ENCODE data around the gene SH2B2.
"Not testable (repeated sequence)": the region's sequence is repeated elsewhere in the genome, so short reads cannot be mapped to it uniquely, and the experiment has no call there.

Gene SH2B2

GRCh38 chr7:102306916-102307677 lies 20.4 kb downstream of the SH2B2 start:
- DNase-seq: no peak

DNA sequence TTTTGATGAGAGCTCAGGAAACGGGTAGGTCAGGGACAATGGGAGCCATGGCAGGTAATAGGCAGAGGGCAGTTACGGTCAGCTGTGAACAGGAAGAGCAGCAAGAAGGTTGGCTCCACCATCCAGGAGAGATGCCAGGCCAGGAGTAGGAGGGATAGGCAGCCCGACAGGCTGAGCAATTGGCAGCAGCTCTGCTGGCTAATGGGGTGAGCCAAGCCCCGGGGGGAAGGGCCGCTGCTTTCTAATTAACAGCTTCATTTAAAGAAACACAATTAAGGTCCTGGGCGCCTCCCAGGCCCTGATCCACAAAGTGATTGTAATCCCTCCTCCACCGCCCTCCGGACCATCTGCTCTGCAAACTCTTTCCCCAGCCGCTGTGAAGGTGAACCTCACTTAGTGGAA lies 23.7 kb downstream of the SH2B2 start:
- DNase-seq: no peak

- no peak for DNase-seq
These were observed 25.6 kb downstream of the SH2B2 start for GRCh38 chr7:102312317-102312716.

DNA sequence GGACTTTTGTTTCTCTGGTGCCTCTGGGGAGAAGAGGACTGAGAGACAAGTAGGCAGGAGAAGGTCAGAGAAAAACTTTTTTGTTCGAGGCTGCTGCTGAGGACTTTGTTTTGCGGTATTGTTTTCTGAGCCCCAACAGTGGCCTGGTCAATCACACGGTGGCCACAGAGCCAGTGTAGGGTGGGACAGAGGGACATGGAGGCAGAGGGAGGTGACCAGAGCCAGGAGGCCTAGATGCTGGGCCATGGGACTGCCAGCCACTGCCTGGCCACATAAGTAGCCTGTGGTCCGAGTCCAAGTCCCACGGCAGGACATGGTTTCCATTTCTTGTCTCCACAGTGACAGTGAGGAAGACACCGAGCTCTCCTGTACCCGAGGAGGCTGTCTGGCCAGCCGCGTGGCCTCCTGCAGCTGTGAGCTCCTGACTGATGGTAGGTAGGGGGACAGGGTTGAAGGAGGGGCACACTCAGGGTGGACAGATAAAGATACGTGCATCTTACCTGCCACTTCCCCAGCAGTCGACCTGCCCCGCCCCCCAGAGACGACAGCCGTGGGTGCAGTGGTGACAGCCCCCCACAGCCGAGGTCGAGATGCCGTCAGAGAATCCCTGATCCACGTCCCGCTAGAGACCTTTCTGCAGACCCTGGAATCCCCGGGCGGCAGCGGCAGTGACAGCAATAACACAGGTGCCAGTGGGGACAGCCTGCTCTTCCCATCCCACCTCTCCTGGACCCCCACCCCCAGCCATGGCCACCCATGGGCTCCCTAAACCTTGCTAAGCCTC lies 27.5 kb downstream of the SH2B2 start:
- DNase-seq: no peak

- no peak for DNase-seq
These were observed 30.8 kb downstream of the SH2B2 start for GRCh38 chr7:102317231-102318059.

- no peak for DNase-seq
These were observed 31.9 kb downstream of the SH2B2 start for GRCh38 chr7:102318482-102318971.

- no peak for DNase-seq
These were observed 33.0 kb downstream of the SH2B2 start for GRCh38 chr7:102319671-102320070.

DNA sequence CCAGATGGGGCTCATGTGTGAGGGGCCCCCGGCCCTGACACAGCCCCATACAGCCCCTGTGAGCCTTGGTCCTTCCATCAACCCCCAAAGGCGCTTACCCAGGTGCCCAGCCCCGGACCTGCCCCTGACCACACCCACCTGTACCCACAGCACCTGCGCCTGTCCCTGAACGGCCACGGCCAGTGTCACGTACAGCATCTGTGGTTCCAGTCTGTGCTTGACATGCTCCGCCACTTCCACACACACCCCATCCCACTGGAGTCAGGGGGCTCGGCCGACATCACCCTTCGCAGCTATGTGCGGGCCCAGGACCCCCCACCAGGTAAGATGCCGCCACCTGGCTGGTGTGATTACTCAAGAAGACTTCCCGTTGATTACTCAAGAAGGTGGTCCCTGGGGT lies 33.5 kb downstream of the SH2B2 start:
- DNase-seq: no peak

GRCh38 chr7:102320601-102321350 lies 34.1 kb downstream of the SH2B2 start:
- DNase-seq: no peak

DNA sequence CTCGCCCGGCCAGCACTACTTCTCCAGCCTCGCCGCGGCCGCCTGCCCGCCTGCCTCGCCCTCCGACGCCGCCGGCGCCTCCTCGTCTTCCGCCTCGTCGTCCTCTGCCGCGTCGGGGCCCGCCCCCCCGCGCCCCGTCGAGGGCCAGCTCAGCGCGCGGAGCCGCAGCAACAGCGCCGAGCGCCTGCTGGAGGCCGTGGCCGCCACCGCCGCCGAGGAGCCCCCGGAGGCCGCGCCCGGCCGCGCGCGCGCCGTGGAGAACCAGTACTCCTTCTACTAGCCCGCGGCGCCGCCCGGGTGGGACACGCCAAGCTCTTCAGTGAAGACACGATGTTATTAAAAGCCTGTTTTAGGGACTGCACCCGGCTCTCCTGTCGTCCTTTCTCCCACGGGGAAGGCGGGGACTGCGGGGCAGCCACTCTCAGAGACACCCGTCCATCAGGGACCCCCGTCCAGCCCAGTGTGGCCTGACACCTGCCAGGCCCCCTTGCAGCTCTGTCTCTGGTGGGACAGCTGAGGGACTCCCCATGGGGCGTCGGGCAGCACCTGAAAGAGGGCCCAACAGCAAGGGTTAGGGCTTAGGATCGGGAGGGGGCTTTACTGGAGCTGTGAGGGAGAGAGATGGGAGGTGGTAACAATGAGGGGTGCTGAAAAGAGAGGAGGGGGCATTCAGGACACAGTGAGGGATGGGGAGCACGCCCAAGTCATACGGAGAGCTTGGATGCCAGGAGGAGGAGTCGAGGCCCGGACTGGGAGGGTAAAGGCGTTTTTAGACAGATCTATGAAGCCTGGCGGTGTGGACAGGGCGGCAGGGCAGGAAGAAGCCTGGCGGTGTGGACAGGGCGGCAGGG lies 34.9 kb downstream of the SH2B2 start:
- no peak for DNase-seq

- no peak for DNase-seq
These were observed 35.6 kb downstream of the SH2B2 start for GRCh38 chr7:102322202-102322715.

DNA sequence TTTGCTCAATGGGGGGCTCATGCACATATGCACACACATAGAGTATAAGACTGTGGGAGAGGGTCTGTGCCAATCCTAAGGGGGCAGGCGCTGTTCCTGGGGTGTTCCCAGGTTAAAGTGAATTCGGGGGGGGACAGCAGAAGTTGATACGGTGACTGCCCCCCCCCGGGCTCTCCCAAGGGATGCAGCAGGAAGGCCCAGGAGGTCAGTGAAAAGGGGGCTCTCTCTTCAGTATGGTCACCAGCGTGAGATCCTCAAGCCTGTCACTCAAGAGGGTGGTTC lies 37.2 kb downstream of the SH2B2 start:
- no peak for DNase-seq

DNA sequence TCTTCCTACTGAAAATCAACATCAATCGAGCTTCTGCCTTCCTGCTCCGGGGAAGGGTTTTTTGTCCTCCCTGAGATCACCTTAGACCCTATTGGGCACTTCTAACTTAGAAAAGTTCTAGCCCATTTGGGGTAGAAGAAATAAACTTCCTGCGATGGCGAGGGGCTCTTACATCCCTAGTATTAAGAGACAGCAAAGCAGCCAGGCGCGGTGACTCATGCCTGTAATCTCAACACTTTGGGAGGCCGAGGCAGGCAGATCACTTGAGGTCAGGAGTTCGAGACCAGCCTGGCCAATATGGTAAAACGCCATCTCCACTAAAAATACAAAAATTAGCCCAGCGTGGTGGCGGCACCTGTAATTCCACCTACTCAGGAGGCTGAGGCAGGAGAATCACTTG lies 38.4 kb downstream of the SH2B2 start:
- DNase-seq: not testable (repeated sequence)

DNA sequence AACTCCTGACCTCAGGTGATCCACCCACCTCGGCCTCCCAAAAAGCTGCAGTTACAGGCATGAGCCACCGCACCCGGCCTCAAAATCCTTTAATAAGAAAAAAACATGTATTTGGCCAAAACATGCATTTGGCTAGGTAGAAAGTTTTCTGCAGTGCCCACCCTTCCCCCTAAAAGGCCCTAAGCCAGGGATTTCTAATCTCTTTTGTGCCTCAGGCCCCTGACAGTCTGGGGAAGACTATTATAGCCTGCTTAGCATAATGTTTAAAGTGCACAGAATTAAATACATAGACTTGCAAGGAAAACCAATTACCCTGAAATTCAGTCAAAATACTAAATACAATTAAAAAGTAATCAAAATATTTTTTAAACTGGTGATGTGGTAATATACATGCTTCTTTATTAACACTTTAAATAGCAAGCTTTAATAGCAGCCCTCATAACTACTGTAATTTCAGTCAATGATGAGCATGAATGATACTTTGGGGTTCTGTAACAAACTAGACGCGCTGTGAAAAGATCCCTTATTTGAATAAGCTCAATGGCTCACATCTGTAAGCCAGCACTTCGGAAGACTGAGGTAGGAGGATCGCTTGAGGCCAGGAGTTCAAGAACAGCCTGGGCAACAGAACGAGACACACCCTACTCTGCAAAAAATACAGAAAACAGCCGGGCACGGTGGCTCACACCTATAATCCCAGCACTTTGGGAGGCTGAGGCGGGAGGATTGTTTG lies 39.7 kb downstream of the SH2B2 start:
- DNase-seq: no peak

DNA sequence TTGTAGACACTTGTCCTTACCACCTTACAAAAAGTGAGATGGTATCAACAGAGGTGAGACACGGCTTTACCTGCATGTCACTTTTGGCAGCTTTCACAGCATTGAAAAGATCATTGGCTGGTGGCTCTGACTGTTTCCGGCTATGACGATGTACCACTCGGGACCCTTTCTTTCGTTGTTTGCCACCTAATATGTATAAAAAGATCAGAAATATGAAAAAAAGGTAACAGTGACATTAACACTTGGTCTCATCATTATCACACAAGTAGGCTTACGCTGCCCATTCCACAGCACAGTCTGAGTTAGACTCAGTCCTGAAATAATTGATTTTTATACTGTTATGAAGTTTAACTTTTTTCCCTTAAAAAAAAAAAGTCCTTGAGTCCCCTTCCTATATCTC lies 40.5 kb downstream of the SH2B2 start:
- not testable (repeated sequence) for DNase-seq

- not testable (repeated sequence) for DNase-seq
These were observed 42.2 kb downstream of the SH2B2 start for GRCh38 chr7:102328863-102329262.

DNA sequence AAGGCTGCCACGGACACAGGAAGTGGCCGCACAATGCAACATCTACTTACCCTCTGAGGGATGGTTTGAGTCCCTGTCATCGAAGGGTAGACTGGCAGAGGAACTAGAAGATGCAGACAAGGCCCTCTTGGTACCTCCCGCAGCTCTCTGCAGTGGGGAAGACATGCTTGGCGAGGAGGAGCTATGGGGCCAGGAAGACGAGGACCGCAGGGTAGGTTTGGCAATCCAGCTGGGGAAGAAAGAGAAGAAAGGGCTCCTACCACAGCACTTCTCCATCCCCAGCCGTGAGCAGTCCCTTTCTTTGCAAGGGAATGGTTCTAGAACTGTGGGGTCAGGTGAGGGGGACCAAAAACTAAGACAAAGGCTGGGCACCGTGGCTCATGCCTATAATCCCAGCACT lies 42.7 kb downstream of the SH2B2 start:
- not testable (repeated sequence) for DNase-seq

DNA sequence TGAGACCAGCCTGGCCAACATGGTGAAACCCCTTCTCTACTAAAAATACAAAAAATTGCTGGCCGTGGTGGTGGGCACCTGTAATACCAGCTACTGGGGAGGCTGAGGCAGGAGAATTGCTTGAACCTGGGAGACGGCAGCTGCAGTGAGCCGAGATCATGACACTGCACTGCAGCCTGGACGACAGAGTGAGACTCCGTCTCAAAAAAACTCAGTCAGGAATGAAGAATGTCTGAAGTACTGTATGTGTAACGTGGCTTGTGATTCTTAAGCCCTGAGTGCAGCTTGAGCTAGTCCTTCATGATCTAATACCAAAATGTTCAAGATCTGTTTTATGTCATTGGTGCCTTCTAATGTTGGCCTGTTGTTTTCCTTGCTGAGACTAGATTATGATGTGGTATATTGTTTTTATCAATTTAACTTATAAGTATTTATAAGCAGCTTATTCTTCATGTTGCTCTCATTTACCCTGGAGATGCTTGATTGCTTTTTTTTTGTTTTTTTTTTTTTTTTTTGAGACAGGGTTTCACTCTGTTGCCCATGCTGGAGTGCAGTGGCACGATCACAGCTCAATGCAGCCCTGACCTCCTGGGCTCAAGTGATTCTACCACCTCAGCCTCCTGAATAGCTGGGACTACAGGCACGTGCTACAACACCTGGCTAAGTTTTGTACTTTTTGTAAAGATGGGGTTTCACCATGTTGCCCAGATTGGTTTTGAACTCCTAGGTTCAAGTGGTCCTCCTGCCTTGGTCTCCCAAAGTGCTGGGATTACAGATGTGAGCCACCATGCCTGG lies 44.2 kb downstream of the SH2B2 start:
- DNase-seq: not testable (repeated sequence)

DNA sequence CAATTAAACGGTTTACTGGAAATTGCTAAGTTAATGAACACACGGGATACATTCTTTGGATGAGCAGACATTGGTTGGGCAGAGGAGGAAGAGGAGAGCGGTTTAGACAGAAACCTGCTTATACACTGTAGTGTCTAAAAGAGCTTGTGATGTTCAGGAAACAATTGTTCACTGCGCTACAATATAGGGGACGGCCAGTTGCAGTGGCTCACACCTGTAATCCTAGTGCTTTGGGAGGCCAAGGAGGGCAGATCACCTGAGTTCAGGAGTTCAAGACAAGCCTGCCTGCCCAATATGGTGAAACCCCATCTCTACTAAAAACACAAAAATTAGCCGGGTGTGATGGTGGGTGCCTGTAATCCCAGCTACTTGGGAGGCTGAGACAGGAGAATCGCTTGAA lies 48.9 kb downstream of the SH2B2 start:
- not testable (repeated sequence) for DNase-seq

GRCh38 chr7:102337002-102337401 lies 50.3 kb downstream of the SH2B2 start:
- not testable (repeated sequence) for DNase-seq
